Stimulated activated CD8-positive, alpha-beta memory T cell treated with anti-CD3 and anti-CD28 coated beads, Interleukin-15, amount 100 ng/mL, for 1 hour (primary cell): ENCODE results near the gene PDZD8.

Source experiments
- DNase-seq: peaks from one replicate; pipeline ENCODE4 v3.0.0-alpha.2; 2020; ENCODE audit warnings: low read depth

PDZD8 gene

GRCh38 chr10:117398029-117398428 lies 22.8 kb upstream of the PDZD8 start:
- no peak for DNase-seq

GRCh38 chr10:117391436-117392205 lies 16.4 kb upstream of the PDZD8 start:
- no peak for DNase-seq

DNA sequence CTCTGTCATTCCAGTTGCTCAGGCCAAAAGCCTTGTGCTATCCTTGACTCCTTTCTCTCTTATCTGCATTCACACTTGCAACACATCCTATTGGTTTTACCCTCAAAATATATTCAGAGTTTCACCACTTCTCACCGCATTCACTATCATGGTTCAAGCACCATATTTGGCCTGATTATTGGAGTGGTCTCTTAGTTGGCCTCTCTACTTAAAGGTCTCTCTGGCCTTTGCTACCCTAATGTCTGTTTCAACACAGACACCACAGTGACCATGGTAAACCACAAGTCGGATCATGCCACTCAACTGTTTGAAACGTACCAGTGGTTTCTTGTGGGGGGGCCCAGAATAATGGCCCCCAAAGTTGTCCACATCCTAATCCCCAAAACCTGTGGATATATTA lies 15.2 kb upstream of the PDZD8 start:
- DNase-seq = no peak

DNA sequence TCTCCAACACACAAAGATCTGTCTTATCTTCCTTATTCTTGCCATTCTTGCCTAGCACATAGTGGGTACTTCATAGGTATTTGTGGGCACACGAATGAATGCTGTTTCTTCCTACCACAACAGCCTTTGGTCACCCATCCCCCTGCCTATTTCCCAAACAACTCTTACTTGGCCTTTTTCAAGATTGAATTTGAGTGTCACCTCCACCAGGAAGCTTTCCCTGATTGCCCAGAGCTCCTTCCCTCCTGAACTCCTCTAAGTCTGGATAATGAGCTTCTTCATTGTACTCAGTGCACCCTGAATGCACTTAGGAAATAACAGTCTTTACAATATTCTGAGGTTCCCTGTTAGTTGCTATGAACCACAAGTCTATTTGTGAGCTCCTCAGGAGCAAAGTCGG lies 11.6 kb upstream of the PDZD8 start:
- no peak for DNase-seq

- DNase-seq = no peak
Measured at GRCh38 chr10:117382861-117383260, 7.6 kb upstream of the PDZD8 start.

- DNase-seq = no peak
Measured at GRCh38 chr10:117374506-117375359, 507 bp downstream of the PDZD8 start.

DNA sequence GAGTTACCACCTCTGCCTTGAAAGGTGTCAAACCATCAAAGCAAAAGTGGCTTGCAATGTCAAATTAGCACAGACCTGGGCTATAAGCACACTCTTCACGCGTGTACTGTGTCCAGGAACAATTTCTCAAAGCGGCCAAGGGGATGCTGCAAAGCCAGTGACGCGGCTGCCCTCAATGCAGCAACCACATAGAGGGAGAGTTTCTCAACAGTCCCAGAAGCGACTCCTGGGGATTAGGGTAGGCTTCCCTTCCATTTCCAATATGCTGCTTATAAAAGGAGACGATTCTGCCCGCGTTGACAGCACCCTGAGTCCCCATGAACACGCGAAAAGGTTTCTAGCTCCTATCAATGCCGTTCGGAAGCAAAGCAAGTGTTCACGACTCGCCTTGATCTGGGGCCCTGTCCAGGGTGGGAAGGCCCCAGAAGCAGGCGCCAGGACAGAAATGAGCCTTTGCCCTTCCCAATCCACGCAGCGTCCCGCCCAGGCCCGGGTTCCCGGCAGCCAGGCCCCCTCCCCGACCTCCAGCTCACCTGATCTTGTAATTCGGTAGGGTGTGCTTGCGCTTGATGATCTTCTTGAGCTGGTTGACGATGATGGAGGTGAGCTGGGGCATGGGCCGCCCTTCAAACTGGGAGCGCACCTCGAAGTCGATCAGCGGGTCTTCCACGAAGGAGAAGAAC lies 1.3 kb downstream of the PDZD8 start:
- DNase-seq = no peak

GRCh38 chr10:117370205-117370604 lies 5.0 kb downstream of the PDZD8 start:
- no peak for DNase-seq

DNA sequence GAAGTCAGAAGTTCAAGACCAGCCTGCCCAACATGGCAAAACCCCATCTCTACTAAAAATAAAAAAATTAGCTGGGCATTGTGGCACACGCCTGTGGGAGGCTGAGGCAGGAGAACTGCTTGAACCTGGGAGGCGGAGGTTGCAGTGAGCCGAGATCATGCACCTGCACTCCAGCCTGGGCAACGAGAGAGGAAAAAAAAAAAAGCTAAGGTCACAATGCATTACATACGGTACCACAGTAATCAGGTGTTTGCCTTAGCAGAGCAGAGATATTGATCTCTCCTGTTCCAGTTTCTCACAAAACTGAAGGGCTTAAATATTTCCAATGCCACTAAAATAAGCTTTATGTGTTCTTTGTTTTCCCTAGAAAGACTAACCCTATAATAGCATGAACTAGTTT lies 7.5 kb downstream of the PDZD8 start:
- DNase-seq = no peak

DNA sequence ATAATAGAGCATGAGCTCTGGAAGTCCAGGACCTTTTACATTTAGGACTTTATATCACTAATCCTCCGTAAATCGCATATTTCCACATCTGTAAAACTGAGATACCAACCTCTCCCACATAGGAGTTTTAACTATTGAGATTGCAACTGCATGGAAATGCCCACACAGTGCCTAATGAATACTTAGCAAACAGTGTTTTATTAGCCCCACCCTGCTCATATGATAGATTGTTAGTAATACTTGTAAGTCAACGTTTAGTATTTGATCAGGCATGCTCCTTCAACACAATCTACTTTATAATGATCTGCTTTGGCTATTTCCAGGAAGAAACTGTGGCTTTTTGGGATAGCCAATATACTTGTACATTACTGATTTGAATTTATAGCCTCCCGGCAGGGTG lies 8.5 kb downstream of the PDZD8 start:
- DNase-seq = no peak

DNA sequence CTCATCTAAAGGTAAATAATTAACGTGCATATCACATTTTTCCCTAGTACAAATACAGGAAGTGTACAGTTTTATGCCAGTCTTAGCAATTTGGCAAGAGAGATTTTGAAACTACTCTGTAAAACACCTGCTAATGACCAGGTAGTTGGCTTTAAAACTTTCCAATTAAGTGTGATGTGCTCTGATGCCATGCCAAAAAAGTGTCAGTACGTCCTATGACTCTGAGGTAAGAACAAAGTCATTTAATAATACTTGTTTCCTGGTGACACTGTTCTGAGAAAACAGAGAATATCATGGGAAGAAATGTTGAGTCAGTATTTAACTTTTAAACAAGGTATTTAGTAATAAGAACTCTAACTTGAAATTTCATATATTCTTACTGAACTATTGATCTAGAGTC lies 9.6 kb downstream of the PDZD8 start:
- no peak for DNase-seq

DNA sequence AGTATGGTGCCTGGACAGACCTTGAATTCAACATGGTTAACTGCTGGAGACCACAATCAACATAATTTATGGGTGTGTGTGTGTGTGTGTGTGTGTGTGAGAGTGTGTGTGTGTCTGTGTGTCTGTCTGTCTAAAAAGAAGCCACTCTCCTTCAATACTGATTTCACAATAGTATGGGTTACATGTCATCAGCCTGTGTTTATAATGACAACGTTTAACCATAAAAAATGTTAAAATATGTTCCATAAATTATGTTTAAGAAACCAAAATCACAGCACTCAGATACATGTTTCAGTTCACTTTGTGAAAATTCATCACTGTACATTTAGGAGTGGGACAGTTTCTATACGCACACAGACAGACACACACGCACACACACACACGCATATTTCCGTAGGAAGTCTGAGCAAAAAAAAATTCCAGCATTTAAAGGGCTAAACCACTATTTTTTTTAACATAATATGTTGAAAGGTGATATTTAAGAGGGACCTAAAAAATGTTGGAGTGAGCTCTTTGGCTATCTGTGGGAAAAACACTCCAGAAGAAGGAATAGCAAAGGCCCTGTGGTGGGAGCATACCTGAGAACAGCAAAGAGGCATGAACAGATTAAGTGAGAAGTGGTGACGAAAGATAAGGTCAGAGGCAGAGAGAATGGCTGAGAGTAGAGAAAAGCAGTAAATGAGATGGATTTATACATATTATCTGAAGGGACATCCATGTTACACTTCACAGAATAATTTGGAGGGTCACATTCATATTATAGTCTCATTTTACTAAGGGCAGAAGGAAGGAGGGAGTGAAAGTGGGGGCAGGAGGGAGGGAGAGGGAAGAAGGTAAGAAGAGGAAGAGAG lies 10.9 kb downstream of the PDZD8 start:
- no peak for DNase-seq

DNA sequence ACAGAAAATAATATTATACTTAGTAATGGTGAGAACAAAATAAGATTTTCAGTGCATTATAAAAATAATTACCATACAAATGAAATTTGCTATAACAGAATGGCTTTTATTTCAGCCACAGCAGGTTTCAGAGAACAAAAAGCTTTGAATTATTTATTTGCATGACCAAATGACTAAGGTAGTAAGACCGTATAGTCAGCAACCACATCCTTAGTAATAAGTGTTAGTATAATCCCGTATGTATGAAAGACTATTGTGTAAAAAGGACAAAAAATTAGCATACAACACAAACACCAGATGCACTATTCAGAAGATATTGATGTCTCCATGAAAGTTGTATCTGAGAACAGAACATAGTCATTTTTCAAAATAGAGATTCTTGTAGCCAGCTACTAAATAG lies 12.2 kb downstream of the PDZD8 start:
- no peak for DNase-seq

- no peak for DNase-seq
Measured at GRCh38 chr10:117362313-117362712, 12.9 kb downstream of the PDZD8 start.

DNA sequence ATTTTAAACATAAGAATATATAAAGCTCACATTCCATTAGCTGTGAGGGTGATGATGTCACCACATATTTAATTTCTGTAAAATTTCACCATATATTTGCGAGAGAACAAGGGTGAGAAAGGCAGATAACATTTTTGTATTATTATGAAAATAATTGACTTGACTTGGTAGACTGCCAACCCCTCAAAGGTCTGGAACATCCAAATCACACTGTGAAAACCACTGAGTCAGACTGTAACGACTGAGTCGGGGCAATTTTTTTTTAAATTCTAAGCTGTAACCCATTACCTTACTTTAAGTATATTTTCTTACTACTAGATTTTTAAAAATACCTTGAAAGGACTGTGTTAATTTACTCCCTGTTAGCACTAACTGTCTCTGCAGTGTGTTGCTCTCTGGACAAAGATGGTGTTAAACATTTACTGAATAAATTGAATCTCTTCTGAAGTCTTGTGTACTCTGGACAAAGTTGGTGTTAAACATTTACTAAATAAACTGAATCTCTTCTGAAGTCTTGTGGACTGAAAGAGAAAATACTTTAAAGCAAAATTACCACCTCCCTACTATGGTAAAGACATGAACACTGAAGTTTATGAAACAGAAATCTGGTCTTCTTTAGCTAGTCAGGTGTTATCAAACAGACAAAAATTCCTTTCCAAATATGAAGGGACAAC lies 14.1 kb downstream of the PDZD8 start:
- DNase-seq = no peak

- no peak for DNase-seq
Measured at GRCh38 chr10:117360016-117360415, 15.2 kb downstream of the PDZD8 start.

DNA sequence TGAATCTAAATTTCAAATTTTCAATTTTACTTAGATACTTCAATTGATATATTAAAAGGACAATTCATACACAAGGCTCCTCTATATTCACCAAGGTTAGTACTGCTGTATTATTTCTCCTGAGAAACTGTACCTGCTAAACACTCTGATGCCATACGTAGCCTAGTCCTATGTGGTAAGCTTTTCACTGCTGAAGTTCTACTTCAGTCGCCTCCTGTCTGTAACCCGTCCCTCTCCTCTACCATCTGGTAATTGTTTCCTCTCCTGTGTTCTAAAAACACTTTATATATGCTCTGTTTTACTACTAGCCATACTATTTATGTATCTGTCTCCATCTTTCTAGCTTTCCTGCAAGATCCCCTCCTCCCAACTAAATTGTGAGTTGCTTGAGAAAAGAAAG lies 20.2 kb downstream of the PDZD8 start:
- DNase-seq = no peak

DNA sequence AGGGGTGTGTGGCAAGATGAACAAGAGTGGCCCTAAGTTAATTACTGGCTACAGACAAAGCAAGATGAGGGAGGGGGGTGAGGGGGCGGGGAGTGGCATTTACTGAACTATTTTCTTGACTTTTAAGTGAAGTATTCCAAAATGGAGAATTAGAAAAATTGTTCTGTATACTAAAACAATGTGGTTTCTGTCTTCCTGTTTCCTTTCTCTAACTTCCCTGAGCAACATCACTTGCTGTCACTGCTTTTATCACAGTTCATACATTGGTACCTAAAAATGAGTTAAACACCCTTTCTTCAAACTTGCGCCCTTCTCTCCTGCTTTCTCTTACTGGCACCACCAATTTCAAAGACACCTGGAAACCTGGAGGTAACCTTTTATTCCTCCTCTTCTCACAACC lies 21.6 kb downstream of the PDZD8 start:
- DNase-seq = no peak

GRCh38 chr10:117352724-117353123 lies 22.5 kb downstream of the PDZD8 start:
- no peak for DNase-seq

DNA sequence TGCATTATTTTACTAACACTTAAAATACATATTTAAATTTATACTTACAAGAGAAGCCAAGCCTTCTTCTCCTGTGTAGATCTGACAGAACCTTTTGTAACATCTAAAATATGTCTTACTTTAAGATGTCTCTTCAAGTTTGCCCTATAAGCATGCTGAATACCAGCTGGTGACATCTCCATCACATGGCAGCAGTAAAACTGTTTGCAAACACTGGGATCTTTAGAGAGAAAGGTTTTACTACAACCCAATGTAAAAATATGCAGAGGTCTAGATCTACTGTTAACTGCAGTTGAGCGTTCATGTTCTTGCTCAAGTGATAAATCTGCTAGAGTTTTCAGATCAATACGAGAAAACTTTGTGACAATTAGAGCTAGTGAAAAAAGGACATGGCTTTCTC lies 23.2 kb downstream of the PDZD8 start:
- DNase-seq = no peak

DNA sequence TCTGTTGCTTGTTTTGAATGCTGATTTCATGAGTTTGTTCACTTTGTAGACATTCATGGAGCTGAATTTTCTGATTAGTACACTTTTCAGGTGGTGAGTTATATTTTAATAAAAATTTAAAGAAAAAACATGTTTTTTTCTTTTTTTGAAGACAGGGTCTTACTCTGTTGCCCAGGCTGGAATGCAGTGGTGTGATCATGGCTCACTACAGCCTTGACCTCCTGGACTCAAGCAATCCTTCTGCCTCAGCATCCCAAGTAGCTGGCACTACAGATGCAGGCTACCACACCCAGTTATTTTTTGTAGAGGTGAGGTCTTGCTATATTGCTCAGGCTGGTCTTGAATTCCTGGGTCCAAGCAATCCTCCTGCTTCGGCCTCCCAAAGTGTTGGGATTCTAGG lies 23.7 kb downstream of the PDZD8 start:
- no peak for DNase-seq
